GM12865 (cell line): ENCODE measurements around the gene ATG13.
"Not testable (repeated sequence)": the region's sequence is repeated elsewhere in the genome, so short reads cannot be mapped to it uniquely, and the experiment has no call there.

ENCODE experiments used
- DNase-seq: peaks from one replicate; pipeline ENCODE4 v3.0.0; 2010; ENCODE audit warnings: low read depth
- H3K4me3 ChIP-seq: 2 replicates; pipeline ENCODE4 v1.5.1; 2011; ENCODE audit warnings: mild to moderate bottlenecking, low read depth, low read length, control low read depth
- CTCF ChIP-seq: IDR thresholded peaks from 2 replicates; pipeline ENCODE4 v1.5.1; 2011; ENCODE audit warnings: low read length, control low read depth, low read depth, inconsistent platforms; ENCODE audit not compliant: insufficient read depth; ENCODE audit errors: missing control alignments

ATG13 gene

GRCh38 chr11:46712874-46713576, 95.7 kb downstream of the ATG13 start:
- TF ChIP-seq CTCF, result no peak
- no peak overlapping the region for H3K4me3 ChIP-seq
- DNase-seq, result no peak

- not testable (repeated sequence) for H3K4me3 ChIP-seq, DNase-seq
Measured at GRCh38 chr11:46717825-46718154, 100.4 kb downstream of the ATG13 start.

- DNase-seq, result no peak
- no peak for TF ChIP-seq CTCF
- H3K4me3 ChIP-seq, result no peak overlapping the region
Measured at GRCh38 chr11:46718155-46719019, 101.0 kb downstream of the ATG13 start.

GRCh38 chr11:46719048-46719542, 101.7 kb downstream of the ATG13 start, which contains the start of gene F2:
F2 (plus strand) TSS chr11:46719213; CDS start chr11:46719236, 23 bp downstream.
- no peak for DNase-seq
- H3K4me3 ChIP-seq, result no peak within 1 kb of the TSS
- no peak for TF ChIP-seq CTCF

GRCh38 chr11:46719543-46720218, 102.3 kb downstream of the ATG13 start:
- H3K4me3 ChIP-seq, result no peak overlapping the region
- TF ChIP-seq CTCF, result no peak
- DNase-seq, result no peak

- no peak for TF ChIP-seq CTCF
- H3K4me3 ChIP-seq, result no peak overlapping the region
- DNase-seq, result no peak
Measured at GRCh38 chr11:46721286-46721685, 103.9 kb downstream of the ATG13 start.
